ENCODE measurements around the gene FHIT. TPM values are rescaled to one million over a fixed set of nuclear protein-coding genes. Genes with fewer than 3 reads are reported as not detected.

The FHIT gene
- polyA plus RNA-seq, 1 of the 3 experiments (the other 2 are of a cell fraction), result 0.41 TPM

DNA sequence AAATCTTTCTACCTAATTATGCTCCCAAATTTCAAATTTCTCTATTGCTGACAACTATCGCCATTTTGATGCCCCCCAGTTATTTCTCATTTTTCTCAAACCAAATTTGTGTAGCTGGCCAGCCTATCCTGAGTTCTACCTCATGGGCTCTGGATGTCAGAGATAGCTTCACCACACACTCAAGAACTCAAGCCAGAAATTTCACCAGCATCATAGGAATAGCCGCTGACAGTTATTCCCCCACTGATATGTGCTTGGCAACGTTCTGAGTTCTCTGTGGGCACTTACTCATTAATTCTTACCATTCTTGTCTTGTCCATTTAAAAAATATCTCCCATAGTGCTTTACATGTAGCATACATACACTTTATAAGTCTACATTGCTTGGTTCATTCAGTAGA lies 264.7 kb downstream of the FHIT start:
- ChIA-PET CTCF (interaction anchor here (1.2 kb wide), 1 partner anchor 12 kb away, joined by 3 read pairs; no protein-coding TSS in a partner anchor), POLR2A (no interaction called here)
- 49% methylated on average over 3 of the region's 3 CpGs for WGBS (ENCODE audit: low lambda C conversion rate)
- H3K27ac ChIP-seq (ENCODE audit: low read depth in 2 of 2, low read length in 1 of 2), result no peak overlapping the region
- H3K9me3 ChIP-seq, result no peaks in the 10 kb centered on the region
- H3F3A ChIP-seq (replicated peaks; ENCODE audit: insufficient read depth), result no peaks in the 10 kb centered on the region
- no peaks in the 10 kb centered on the region; a peak in 1 of 4 replicates for H3K4me1 ChIP-seq (ENCODE audit: control insufficient read depth in 1 of 2, insufficient read depth in 2 of 2, low read depth in 1 of 2, low read length in 1 of 2)
- TF ChIP-seq, protein P1, sequence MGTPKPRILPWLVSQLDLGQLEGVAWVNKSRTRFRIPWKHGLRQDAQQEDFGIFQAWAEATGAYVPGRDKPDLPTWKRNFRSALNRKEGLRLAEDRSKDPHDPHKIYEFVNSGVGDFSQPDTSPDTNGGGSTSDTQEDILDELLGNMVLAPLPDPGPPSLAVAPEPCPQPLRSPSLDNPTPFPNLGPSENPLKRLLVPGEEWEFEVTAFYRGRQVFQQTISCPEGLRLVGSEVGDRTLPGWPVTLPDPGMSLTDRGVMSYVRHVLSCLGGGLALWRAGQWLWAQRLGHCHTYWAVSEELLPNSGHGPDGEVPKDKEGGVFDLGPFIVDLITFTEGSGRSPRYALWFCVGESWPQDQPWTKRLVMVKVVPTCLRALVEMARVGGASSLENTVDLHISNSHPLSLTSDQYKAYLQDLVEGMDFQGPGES (IDR thresholded peaks at IDR 0.05; ENCODE audit: low read depth, low read length), result no peak
- TF ChIP-seq RAD21 (IDR thresholded peaks at IDR 0.05; ENCODE audit: low read length), result no peak
- no peak for TF ChIP-seq FOSL2 (IDR thresholded peaks at IDR 0.05; ENCODE audit: borderline replicate concordance, low read depth)
- no peak for TF ChIP-seq SMC3 (IDR thresholded peaks at IDR 0.05; ENCODE audit: low read depth, low read length)
- TF ChIP-seq, protein P2, sequence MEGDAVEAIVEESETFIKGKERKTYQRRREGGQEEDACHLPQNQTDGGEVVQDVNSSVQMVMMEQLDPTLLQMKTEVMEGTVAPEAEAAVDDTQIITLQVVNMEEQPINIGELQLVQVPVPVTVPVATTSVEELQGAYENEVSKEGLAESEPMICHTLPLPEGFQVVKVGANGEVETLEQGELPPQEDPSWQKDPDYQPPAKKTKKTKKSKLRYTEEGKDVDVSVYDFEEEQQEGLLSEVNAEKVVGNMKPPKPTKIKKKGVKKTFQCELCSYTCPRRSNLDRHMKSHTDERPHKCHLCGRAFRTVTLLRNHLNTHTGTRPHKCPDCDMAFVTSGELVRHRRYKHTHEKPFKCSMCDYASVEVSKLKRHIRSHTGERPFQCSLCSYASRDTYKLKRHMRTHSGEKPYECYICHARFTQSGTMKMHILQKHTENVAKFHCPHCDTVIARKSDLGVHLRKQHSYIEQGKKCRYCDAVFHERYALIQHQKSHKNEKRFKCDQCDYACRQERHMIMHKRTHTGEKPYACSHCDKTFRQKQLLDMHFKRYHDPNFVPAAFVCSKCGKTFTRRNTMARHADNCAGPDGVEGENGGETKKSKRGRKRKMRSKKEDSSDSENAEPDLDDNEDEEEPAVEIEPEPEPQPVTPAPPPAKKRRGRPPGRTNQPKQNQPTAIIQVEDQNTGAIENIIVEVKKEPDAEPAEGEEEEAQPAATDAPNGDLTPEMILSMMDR (IDR thresholded peaks at IDR 0.05), result no peak
- no peak for TF ChIP-seq FOXM1 (IDR thresholded peaks at IDR 0.05; ENCODE audit: low read depth)
- no peak for TF ChIP-seq RFX5 (IDR thresholded peaks at IDR 0.05; ENCODE audit: low read length)
- TF ChIP-seq, protein P3, sequence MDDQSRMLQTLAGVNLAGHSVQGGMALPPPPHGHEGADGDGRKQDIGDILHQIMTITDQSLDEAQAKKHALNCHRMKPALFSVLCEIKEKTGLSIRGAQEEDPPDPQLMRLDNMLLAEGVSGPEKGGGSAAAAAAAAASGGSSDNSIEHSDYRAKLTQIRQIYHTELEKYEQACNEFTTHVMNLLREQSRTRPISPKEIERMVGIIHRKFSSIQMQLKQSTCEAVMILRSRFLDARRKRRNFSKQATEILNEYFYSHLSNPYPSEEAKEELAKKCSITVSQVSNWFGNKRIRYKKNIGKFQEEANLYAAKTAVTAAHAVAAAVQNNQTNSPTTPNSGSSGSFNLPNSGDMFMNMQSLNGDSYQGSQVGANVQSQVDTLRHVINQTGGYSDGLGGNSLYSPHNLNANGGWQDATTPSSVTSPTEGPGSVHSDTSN (IDR thresholded peaks at IDR 0.05), result no peak
- TF ChIP-seq, protein P4, sequence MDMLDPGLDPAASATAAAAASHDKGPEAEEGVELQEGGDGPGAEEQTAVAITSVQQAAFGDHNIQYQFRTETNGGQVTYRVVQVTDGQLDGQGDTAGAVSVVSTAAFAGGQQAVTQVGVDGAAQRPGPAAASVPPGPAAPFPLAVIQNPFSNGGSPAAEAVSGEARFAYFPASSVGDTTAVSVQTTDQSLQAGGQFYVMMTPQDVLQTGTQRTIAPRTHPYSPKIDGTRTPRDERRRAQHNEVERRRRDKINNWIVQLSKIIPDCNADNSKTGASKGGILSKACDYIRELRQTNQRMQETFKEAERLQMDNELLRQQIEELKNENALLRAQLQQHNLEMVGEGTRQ (IDR thresholded peaks at IDR 0.05; ENCODE audit: borderline replicate concordance, low read depth, low read length), result no peak
- TF ChIP-seq, protein P5, sequence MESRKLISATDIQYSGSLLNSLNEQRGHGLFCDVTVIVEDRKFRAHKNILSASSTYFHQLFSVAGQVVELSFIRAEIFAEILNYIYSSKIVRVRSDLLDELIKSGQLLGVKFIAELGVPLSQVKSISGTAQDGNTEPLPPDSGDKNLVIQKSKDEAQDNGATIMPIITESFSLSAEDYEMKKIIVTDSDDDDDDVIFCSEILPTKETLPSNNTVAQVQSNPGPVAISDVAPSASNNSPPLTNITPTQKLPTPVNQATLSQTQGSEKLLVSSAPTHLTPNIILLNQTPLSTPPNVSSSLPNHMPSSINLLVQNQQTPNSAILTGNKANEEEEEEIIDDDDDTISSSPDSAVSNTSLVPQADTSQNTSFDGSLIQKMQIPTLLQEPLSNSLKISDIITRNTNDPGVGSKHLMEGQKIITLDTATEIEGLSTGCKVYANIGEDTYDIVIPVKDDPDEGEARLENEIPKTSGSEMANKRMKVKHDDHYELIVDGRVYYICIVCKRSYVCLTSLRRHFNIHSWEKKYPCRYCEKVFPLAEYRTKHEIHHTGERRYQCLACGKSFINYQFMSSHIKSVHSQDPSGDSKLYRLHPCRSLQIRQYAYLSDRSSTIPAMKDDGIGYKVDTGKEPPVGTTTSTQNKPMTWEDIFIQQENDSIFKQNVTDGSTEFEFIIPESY (IDR thresholded peaks at IDR 0.05; ENCODE audit: borderline replicate concordance, low read depth), result no peak
- TF ChIP-seq EP300 (IDR thresholded peaks at IDR 0.05; ENCODE audit: borderline replicate concordance in 1 of 2, low read depth in 1 of 2, low read length in 1 of 2), result no peak
- TF ChIP-seq, protein P6, sequence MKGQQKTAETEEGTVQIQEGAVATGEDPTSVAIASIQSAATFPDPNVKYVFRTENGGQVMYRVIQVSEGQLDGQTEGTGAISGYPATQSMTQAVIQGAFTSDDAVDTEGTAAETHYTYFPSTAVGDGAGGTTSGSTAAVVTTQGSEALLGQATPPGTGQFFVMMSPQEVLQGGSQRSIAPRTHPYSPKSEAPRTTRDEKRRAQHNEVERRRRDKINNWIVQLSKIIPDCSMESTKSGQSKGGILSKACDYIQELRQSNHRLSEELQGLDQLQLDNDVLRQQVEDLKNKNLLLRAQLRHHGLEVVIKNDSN (IDR thresholded peaks at IDR 0.05; ENCODE audit: borderline replicate concordance, low read depth), result no peak
- TF ChIP-seq CHD2 (IDR thresholded peaks at IDR 0.05; ENCODE audit: low read length, partially characterized antibody), result no peak
- TF ChIP-seq MEF2A (IDR thresholded peaks at IDR 0.05; ENCODE audit: borderline replicate concordance, low read depth), result no peak
- TF ChIP-seq TEAD4 (IDR thresholded peaks at IDR 0.05; ENCODE audit: borderline replicate concordance, insufficient read depth), result no peak
- no peak for TF ChIP-seq GABPA (IDR thresholded peaks at IDR 0.05; ENCODE audit: low read depth)
- H3K79me2 ChIP-seq (ENCODE audit: insufficient read depth), result no peaks in the 10 kb centered on the region
- H3K27me3 ChIP-seq (ENCODE audit: insufficient read depth), result no peaks in the 10 kb centered on the region
- no peak overlapping the region for H2AFZ ChIP-seq (ENCODE audit: low read depth)
- H3K4me3 ChIP-seq (ENCODE audit: low read depth in 2 of 2, low read length in 1 of 2), result no peak overlapping the region
- no peaks in the 10 kb centered on the region for H3K36me3 ChIP-seq (replicated peaks in 1 of 2; ENCODE audit: control insufficient read depth in 1 of 2, insufficient read depth in 2 of 2, low read length in 1 of 2)
- H3K9me2 ChIP-seq, result no peaks in the 10 kb centered on the region
- no peaks in the 10 kb centered on the region for H4K20me1 ChIP-seq (ENCODE audit: insufficient read depth)
- no peak for DNase-seq
- no peak overlapping the region for H3K9ac ChIP-seq
- H3K4me2 ChIP-seq, result no peak overlapping the region
